Astrocyte (in vitro differentiated cells and primary cell): ENCODE data around the gene KCNMA1. TPM values are rescaled to one million over a fixed set of nuclear protein-coding genes. Genes with fewer than 3 reads are reported as not detected.

Experiments
- DNase-seq: peaks from one replicate; pipeline ENCODE4 v3.0.0-alpha.2; 2010; ENCODE audit warnings: low read depth
- FAIRE-seq: peaks from 2 replicates; lab custom pipeline; 2011; peaks lifted over from hg19 to GRCh38; lab: Jason Lieb, UNC
- H2AFZ ChIP-seq: 2 replicates; pipeline ENCODE4 v1.6.0; 2012; ENCODE audit warnings: low read depth, low read length, inconsistent platforms
- H3K27ac ChIP-seq: 2 replicates; pipeline ENCODE4 v1.5.1; 2011; ENCODE audit warnings: low read depth, low read length, inconsistent platforms
- H3K27me3 ChIP-seq: 2 replicates; pipeline ENCODE4 v1.6.0; 2011; ENCODE audit warnings: low read length, inconsistent platforms; ENCODE audit not compliant: insufficient read depth
- H3K36me3 ChIP-seq: 2 replicates; pipeline ENCODE4 v1.5.1; 2011; ENCODE audit warnings: low read length, inconsistent platforms; ENCODE audit not compliant: insufficient read depth
- H3K4me1 ChIP-seq: 2 replicates; pipeline ENCODE4 v1.5.1; 2011; ENCODE audit warnings: low read length, inconsistent platforms; ENCODE audit not compliant: insufficient read depth
- H3K4me2 ChIP-seq: 2 replicates; pipeline ENCODE4 v1.6.0; 2012; ENCODE audit warnings: low read length, inconsistent platforms
- H3K4me3 ChIP-seq: 2 replicates; pipeline ENCODE4 v1.5.1; 2011; ENCODE audit warnings: low read depth, mild to moderate bottlenecking, low read length, inconsistent platforms; ENCODE audit not compliant: insufficient read depth
- H3K79me2 ChIP-seq: 2 replicates; pipeline ENCODE4 v1.6.0; 2012; ENCODE audit warnings: mild to moderate bottlenecking, low read length, inconsistent platforms; ENCODE audit not compliant: insufficient read depth
- H3K9ac ChIP-seq: 2 replicates; pipeline ENCODE4 v1.6.0; 2012; ENCODE audit warnings: mild to moderate bottlenecking, low read length, inconsistent platforms
- H3K9me3 ChIP-seq: 2 replicates; pipeline ENCODE4 v1.5.1; 2012; ENCODE audit warnings: low read depth, mild to moderate bottlenecking, low read length, inconsistent platforms; ENCODE audit not compliant: insufficient read depth
- H4K20me1 ChIP-seq: 2 replicates; pipeline ENCODE4 v1.6.0; 2012; ENCODE audit warnings: low read length, inconsistent platforms; ENCODE audit not compliant: insufficient read depth
- H3K27ac Mint-ChIP-seq: one replicate; pipeline ENCODE4 v1.8.0; 2021; ENCODE audit warnings: mild to moderate bottlenecking, mixed read lengths; ENCODE audit not compliant: unreplicated experiment
- H3K27me3 Mint-ChIP-seq: one replicate; pipeline ENCODE4 v1.8.0; 2021; ENCODE audit warnings: low read depth, mixed read lengths; ENCODE audit not compliant: unreplicated experiment
- H3K36me3 Mint-ChIP-seq: one replicate; pipeline ENCODE4 v1.8.0; 2021; ENCODE audit warnings: low read depth, mixed read lengths; ENCODE audit not compliant: unreplicated experiment
- H3K4me1 Mint-ChIP-seq: one replicate; pipeline ENCODE4 v1.8.0; 2021; ENCODE audit warnings: low read depth, mixed read lengths; ENCODE audit not compliant: unreplicated experiment
- H3K4me3 Mint-ChIP-seq: one replicate; pipeline ENCODE4 v1.8.0; 2021; ENCODE audit warnings: mild to moderate bottlenecking, moderate library complexity, mixed read lengths; ENCODE audit not compliant: unreplicated experiment
- H3K9me3 Mint-ChIP-seq: one replicate; pipeline ENCODE4 v1.8.0; 2021; ENCODE audit warnings: mild to moderate bottlenecking, mixed read lengths; ENCODE audit not compliant: unreplicated experiment
- CTCF ChIP-seq: IDR thresholded peaks from 2 replicates; pipeline ENCODE4 v1.5.1; 2011; ENCODE audit warnings: low read depth, mild to moderate bottlenecking, inconsistent platforms, low read length, moderate library complexity; ENCODE audit not compliant: insufficient read depth
- EZH2 ChIP-seq: IDR thresholded peaks from 2 replicates; pipeline ENCODE4 v1.6.1; 2012; ENCODE audit warnings: mild to moderate bottlenecking, low read length, inconsistent platforms; ENCODE audit not compliant: insufficient read depth
- total RNA-seq: library from RNA; stranded (reverse); gene quantifications from 2 replicates; pipeline ENCODE4 v1.2.1, GENCODE V29; 2021

The KCNMA1 gene
- total RNA-seq, 1 donor from 2014 or later, result 45.8 TPM

GRCh38 chr10:77524281-77524711, 113.3 kb downstream of the KCNMA1 start:
- Mint-ChIP-seq H3K27me3 (no peaks in the 10 kb centered on the region), H3K4me1 (peaks cover 41% of the 10 kb centered on the region), H3K4me3 (no peak overlapping the region), H3K27ac (peak overlapping the region; percentile 86), H3K9me3 (no peaks in the 10 kb centered on the region), H3K36me3 (no peaks in the 10 kb centered on the region)
- Histone ChIP-seq H2AFZ (no peak overlapping the region), H3K36me3 (no peaks in the 10 kb centered on the region), H3K4me1 (peaks cover 20% of the 10 kb centered on the region), H3K79me2 (peaks cover 36% of the 10 kb centered on the region), H3K27ac (peak overlapping the region; percentile 35), H3K27me3 (no peaks in the 10 kb centered on the region), H4K20me1 (no peaks in the 10 kb centered on the region), H3K9ac (peak overlapping the region; percentile 30), H3K4me3 (peak overlapping the region; percentile 2), H3K4me2 (peak overlapping the region; percentile 73), H3K9me3 (no peaks in the 10 kb centered on the region)
- FAIRE-seq (peak; percentile 97), DNase-seq (peak; percentile 91)
- TF ChIP-seq EZH2, result no peak
- no peak for TF ChIP-seq CTCF

- Histone ChIP-seq H3K9me3 (no peaks in the 10 kb centered on the region), H3K9ac (no peak overlapping the region), H3K27ac (no peak overlapping the region), H2AFZ (no peak overlapping the region), H4K20me1 (no peaks in the 10 kb centered on the region), H3K4me1 (peaks cover 22% of the 10 kb centered on the region), H3K79me2 (peaks cover 35% of the 10 kb centered on the region), H3K27me3 (no peaks in the 10 kb centered on the region), H3K4me3 (no peak overlapping the region), H3K4me2 (no peak overlapping the region), H3K36me3 (no peaks in the 10 kb centered on the region)
- FAIRE-seq (no peak), DNase-seq (no peak)
- Mint-ChIP-seq H3K9me3 (no peaks in the 10 kb centered on the region), H3K4me1 (peaks cover 41% of the 10 kb centered on the region), H3K27me3 (no peaks in the 10 kb centered on the region), H3K27ac (no peak overlapping the region), H3K4me3 (no peak overlapping the region), H3K36me3 (peaks cover 3% of the 10 kb centered on the region)
- TF ChIP-seq CTCF, result no peak
Observed at GRCh38 chr10:77522268-77522809, 115.3 kb downstream of the KCNMA1 start.

GRCh38 chr10:77520995-77521394, 116.6 kb downstream of the KCNMA1 start:
- DNase-seq (no peak), FAIRE-seq (no peak)
- Mint-ChIP-seq H3K9me3 (no peaks in the 10 kb centered on the region), H3K27ac (no peak overlapping the region), H3K4me3 (no peak overlapping the region), H3K27me3 (no peaks in the 10 kb centered on the region), H3K4me1 (peaks cover 35% of the 10 kb centered on the region), H3K36me3 (peaks cover 3% of the 10 kb centered on the region)
- Histone ChIP-seq H3K9me3 (no peaks in the 10 kb centered on the region), H3K4me3 (no peak overlapping the region), H2AFZ (no peak overlapping the region), H3K27me3 (no peaks in the 10 kb centered on the region), H3K9ac (no peak overlapping the region), H4K20me1 (no peaks in the 10 kb centered on the region), H3K27ac (no peak overlapping the region), H3K4me2 (no peak overlapping the region), H3K79me2 (peaks cover 32% of the 10 kb centered on the region), H3K36me3 (no peaks in the 10 kb centered on the region), H3K4me1 (peaks cover 16% of the 10 kb centered on the region)
- TF ChIP-seq EZH2, result no peak
- no peak for TF ChIP-seq CTCF
